HG03280 (cell line): ENCODE results near the gene MTHFD1L.
"Not testable (repeated sequence)": the region's sequence is repeated elsewhere in the genome, so short reads cannot be mapped to it uniquely, and the experiment has no call there.

Source experiments
- ATAC-seq: cut with Tn5 transposase; IDR thresholded peaks from one replicate; pipeline ENCODE4 v1.9.1; 2021; ENCODE audit warnings: mild to moderate bottlenecking, moderate library complexity; ENCODE audit not compliant: unreplicated experiment

MTHFD1L gene

DNA sequence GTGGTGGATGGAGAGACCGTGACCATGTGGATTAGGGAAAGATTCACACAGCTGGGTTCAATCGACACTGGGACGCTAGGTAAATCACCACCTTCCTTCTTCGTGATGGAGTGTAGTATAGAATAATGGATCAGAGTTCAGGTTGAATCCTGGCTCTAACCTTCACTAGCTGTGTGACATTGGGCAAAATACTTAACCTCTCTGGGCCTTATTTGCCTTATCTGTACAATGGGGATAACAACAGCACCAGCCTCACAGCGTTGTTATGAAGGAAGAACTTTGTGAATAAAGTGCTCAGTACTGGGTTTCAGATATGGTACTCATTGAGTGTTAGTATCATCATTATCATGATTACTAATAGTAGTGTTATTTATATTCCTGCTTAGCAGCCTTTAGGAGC lies 248.1 kb downstream of the MTHFD1L start:
- no peak for ATAC-seq

DNA sequence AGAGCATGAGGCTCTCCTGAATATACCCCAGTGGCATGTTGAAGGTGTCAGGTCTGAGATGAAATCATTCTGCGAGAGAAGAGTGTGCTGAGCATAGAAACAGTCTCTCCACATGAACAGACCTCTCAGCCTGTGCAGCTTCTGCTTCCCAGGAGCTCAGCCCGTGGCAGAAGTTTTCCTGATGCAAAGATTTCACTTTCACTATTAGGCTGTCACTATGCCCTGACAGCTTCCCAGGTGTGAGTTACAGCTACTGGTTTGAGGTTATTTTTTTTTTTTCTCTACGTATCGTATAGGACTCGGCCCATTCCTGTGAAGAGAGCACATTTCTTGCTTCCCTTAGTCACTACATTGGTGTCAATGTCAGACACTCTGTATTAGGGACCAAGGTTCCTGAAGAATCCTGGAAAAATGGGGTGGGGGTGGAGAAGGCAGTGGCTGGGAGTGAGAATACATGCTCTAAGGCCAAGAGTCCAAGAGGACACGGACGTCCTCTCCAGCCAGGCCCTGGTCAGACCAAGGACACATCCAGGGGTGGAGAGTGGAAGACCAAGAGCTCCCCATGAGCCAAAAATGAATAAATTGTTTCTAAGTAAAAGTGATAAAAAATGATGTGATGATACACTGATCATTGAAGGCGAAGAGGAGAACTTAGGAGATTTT lies 253.1 kb downstream of the MTHFD1L start:
- ATAC-seq = no peak

- no peak for ATAC-seq
Observed at GRCh38 chr6:151119823-151120524, 254.5 kb downstream of the MTHFD1L start.

DNA sequence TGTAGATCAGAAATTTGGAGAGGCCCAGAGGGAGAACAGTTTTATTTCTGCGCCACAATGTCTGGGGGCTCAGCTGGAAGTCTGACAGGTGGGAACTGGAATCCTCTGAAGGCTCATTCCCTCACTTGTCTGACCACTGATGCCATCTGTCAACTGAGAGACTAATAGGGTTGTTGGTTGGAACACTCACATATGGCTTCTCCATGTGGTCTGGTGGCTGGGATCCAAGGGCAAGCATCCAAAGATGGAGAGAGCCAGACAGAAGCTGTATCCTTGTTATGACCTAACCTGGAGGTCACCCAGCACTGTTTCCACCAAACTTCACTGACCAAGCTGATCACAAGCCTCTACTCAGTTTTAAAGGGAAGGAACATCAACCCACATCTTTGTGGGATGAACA lies 256.4 kb downstream of the MTHFD1L start:
- ATAC-seq = no peak

DNA sequence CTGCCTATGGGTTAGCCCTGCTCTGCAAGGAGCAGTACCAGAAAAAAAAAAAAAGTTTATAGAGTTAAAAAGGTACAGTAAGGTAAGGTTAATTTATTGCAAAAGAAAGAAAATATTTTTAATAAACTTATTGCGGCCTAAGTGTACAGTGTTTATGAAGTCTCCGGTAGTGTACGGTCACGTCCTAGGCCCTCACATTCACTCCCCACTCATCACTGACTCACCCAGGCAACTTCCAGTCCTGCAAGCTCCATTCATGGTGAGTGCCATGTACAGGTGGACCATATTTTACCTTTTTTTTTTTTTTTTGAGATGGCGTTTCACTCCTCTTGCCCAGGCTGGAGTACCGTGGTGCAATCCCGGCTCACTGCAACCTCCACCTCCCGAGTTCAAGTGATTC lies 258.1 kb downstream of the MTHFD1L start:
- ATAC-seq = not testable (repeated sequence)

DNA sequence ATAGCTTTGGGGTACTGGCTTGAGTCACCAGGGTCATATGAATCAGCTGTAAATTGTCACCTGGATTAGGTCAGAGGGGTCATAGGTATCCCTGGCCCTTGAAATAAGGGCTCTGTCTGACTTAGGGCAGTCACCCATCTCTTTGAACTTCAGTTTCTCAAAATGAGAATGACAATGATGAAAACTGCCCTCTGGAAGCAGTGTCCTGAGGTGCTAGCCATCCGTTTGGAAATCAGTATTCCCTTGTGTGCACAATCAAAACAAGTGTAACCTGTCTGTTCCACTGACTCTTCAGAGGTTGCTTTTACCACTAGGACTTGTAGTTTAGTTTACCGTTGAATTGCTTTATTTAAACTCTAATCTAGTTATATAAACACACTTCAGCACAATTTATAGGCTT lies 259.7 kb downstream of the MTHFD1L start:
- ATAC-seq = not testable (repeated sequence)

DNA sequence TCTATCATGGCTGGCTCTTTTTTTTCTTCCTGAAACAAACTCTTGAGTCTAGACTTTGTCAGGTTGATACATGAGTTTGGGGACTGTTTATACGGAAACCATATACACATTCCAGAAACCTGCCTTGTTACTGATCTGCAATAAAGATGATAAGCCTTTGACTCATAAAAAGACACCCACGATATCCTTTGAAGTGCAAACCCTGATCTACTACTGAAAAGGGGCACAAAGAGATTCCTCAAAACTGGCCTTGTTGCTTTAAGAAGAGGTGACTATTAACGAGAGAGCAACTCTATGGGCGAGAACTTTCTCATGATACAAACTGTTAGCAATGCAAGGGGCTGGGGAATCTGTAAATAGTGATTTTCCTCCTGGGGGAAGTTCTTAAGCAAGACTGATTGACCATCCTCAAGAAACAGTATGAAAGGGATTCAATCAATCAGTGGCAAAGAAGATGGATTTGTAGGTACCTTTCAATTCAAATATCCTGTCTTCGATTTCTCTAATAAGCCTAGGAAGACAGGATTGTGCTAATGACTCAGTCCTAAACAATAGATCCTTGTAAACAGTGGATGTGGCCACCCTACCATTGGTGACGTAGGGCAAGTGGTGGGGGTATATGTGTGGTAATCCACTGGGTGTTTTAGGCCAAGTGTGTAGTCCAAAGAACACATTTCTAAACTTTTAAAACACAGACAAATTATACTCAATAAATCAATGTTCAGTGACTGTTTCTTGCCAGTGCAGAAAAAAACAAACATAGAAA lies 260.3 kb downstream of the MTHFD1L start:
- not testable (repeated sequence) for ATAC-seq

DNA sequence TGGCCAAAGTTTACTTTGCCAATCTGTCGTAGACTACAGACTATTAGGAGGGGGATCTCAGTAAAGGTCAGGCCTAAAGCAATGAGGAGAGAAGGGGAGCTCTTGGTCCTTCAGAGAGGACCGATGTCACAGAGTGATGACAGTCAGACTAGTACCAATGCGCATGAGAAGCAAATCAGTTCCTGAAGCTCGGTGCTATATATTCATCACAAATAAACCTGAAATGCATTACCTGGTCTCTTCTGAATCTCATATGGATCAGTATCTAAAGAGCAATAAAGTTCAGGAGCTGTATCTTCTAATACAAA lies 260.9 kb downstream of the MTHFD1L start:
- ATAC-seq = not testable (repeated sequence)

- ATAC-seq = not testable (repeated sequence)
Observed at GRCh38 chr6:151127133-151127798, 261.8 kb downstream of the MTHFD1L start.

- no peak for ATAC-seq
Observed at GRCh38 chr6:151128763-151129370, 263.4 kb downstream of the MTHFD1L start.

DNA sequence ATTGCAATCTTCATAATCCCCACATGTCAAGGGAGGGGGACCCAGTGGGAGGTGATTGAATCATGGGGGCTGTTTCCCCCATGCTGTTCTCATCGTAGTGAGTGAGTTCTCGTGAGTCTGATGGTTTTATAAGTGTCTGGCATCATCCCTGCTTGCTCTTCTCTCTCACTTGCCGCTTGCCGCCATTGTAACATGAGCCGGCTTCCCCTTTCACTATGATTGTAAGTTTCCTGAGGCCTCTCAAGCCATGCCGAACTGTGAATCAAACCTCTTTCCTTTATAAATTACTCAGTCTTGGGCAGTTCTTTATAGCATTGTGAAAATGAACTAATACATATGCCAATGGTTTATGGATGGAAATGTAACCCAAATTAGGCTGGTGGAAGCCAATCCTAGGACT lies 264.8 kb downstream of the MTHFD1L start:
- ATAC-seq = peak; percentile 51

- no peak for ATAC-seq
Observed at GRCh38 chr6:151131324-151132007, 266.0 kb downstream of the MTHFD1L start.

DNA sequence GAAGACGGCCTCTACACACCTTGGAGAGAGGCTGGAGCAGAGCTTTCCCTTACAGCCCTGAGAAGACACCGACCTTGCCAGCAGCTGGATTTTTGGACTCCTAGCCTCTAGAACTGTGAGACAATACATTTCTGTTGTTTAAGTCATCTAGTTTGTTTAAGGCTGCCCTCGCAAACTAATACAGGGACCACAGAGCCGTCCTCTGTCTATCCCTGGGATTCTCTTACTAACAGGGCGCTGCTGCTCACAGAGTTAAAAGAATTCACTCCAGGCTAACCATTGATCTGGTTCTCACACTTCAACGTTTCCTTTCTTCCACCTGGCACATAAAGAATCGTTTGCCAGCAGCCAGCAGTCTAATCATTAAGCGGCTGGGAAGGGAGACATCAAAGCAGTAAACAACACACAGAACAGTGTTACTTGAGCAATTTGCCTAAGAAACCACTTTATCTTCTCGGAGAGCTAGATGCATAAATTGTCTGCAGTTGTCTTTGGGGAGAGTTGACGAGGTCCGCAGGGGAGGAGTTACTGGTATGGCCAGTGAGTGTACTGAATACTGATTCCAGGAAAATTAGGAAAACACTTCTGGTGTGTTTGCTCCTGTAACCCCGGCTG lies 270.7 kb downstream of the MTHFD1L start:
- ATAC-seq = no peak

- ATAC-seq = no peak
Observed at GRCh38 chr6:151137542-151137941, 272.0 kb downstream of the MTHFD1L start.

DNA sequence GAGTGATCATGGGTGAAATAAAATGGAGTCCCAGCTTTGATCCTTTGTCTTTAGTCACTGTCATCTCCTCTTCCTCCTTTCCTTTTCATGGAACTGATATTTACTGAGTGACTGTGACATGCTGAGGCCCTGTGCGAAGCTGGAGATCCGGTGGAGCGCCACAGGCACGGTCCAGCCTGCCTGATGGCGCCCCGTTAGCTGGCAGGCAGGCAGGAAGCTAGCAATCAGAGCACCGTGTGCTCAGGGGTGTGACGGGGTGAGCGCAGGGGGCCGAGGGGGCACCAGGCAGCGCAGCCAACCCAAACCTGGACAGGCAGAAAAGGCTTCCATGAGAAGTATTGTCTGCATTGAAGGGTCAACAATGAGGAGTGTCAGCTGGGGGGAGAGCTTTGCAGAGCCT lies 274.0 kb downstream of the MTHFD1L start:
- no peak for ATAC-seq

DNA sequence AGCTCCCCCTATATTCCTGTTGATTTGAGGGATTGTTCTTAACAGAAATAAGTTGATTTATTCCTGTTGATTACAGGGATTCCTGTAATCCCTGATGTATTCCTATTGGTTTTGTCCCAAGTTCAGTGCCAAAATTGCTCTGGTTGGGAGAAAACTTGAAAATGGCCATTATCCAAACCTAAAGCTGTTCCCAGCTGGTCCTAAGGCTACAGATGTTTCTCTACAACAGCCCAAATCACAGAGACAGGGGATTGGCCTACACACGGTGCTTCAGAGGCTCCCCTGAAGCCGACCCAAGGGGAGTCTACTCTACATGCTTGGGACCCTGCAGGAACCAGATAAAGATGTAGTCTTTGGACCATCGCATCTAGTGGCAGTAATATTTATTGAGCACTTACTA lies 275.3 kb downstream of the MTHFD1L start:
- ATAC-seq = no peak

DNA sequence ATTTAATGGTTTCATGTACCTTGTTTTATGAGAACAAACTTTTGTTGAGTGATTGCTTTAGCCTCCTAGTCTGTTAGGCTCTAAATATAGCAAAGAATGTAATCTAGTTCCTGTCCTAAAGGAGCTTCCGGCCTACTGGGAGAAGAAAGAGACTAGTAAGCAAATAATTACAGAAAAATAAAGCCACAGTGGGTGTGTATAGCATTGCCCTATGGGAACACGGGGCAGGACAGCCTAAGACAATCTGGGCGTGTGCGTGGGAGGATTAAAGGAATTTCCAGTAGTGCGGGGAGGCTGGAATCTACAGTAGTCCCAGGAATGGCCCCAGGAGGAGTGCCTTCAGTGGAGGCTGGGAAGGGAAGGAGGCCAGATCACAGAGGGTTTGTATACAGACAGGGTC lies 276.2 kb downstream of the MTHFD1L start:
- no peak for ATAC-seq

DNA sequence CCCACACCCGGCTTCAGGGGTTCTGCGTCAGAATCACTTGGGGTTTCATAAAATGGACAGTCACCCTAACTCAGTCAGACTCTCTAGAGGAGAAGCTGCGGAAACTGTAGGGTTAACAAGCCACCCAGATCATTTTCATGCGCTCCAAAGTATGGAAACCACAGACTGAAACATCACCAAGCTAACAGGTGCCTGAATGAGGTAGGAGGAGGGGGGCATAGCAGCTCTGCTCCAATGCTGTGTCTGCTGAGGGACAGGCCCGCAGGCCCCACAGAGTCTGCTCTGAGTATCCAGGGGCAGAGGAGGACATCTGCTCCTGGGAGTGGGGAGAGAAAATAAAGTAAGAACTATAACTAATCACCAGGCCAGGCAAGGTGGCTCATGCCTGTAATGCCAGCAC lies 277.2 kb downstream of the MTHFD1L start:
- no peak for ATAC-seq

DNA sequence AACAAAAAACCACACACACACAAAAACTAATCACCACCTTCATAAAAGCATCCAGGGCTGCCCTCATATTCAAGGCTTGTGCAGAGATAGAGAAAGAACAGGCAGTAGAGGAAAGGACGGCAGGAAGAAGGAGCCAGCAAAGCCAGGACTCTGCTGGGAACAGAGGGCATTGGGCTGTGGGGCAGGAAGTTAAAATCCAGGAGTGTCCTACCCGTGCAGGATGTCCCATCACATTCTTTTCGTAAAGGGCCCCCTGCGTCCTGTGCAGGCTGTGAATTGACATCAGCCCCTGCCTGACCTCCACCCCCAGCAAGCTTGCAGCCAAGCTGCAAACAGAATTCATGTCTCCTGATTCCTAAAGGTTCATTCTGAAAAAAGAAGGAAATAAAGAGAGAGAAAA lies 277.8 kb downstream of the MTHFD1L start:
- no peak for ATAC-seq

- ATAC-seq = no peak
Observed at GRCh38 chr6:151143806-151144205, 278.3 kb downstream of the MTHFD1L start.
